GM18873 (cell line): ENCODE measurements around the gene IGDCC3.

ENCODE experiments used
- ATAC-seq: cut with Tn5 transposase; IDR thresholded peaks from one replicate; pipeline ENCODE4 v1.9.1; 2021; ENCODE audit warnings: mild to moderate bottlenecking, moderate library complexity, moderate number of reproducible peaks; ENCODE audit not compliant: unreplicated experiment, low FRiP score

Gene IGDCC3

DNA sequence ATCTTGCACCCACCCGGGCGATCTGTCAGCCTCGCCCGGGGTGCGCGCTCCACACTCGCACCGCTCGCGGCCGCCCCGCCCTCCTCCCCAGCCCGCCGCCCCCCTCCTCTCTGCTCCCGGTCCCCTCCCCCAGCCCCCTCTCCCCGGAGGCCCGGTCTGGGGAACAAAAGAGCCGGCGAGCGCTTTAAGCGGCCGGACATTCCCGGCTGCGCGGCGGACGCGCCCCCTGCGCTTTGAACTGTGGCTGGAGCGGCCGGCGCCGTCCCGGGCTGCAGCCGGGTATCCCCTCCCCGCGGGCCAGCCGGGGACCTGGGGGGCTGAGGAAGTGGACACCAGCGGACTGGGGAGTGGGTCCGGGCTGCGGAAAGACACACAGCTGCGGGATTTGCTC, at the start of gene IGDCC3:
Gene IGDCC3 (minus strand): TSS at position 27 of the 391 bp plus-strand sequence. CDS start 214 bp downstream, outside the sequence.
- ATAC-seq: no peak

DNA sequence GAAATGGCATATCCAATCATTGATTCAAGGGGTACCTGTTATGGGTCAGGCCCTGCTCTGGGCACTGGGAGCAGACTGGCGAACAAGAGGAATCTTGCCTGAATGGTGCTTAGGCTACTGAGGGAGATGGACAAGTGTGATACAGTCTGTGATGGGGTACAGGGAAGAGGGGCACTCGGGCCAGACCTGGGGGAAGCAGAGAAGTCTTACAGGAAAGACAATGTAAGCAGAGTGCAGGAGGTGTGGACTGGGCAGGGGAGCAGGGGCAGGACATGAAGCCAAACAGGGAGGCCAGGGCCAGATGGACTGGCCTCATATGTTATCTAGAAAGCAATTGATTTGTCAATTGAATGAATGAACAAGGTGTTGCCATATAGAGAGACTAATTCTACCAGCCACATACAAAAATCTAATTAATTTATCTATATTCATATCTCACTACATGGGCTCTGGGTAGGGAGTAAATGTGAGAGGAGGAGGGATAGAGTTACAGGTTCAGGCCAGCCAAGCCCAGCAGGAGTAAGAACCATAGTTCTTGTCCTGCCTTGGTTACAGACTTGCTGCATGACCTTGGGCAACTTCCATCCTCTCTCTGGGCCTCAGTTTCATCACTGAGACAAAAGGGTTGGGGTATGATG, 48.5 kb upstream of the IGDCC3 start:
- no peak for ATAC-seq

DNA sequence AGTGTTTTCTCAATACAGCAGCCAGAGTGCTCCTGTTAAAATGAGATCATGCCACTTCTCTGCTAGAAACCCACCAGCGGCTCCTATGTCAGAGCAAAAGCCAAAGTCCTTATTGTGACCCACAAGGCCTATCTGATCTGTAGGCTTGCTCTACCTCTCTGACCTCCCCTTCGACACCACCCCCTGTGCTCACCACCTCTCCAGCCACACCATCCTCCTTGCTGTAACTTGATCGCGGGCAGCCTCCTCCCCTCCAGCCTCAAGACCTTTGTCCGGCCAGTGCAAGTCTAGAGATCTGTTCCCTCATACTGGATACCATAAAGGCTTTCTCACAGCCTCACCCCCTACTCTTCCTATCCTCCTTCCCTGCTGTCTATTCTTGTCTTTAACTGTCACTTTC, 46.9 kb upstream of the IGDCC3 start:
- ATAC-seq: no peak

DNA sequence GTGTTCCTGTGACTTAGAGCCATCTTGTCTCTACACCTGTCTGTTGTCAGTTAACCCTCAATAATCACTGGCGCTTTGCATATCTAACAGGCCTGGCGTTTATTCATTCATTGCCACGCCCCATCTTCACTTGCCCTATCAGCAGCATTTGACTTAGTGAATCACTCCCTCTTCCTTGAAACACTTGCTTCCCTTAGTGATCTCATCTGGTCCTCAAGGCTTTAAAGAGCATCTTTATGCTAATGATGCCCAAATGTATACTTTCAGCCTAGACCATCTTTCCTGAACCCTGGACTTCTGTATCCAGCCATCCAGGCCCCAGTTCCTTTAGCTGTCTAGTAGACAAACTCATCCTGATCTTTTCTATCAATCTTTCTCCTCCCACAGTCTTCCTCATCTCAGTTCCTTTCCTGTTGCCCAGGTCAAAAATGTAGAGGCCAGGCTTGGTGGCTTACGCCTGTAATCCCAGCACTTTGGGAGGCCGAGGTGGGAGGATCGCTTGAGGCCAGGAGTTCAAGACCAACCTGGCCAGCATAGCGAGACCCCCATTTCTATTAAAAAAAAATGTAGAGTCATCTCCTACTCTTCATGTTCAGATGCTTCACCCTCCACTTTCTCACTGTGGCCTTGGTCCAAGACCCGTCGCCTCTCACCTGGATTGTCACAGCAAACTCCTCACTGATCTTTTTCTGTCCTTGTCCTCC, 46.3 kb upstream of the IGDCC3 start:
- no peak for ATAC-seq

DNA sequence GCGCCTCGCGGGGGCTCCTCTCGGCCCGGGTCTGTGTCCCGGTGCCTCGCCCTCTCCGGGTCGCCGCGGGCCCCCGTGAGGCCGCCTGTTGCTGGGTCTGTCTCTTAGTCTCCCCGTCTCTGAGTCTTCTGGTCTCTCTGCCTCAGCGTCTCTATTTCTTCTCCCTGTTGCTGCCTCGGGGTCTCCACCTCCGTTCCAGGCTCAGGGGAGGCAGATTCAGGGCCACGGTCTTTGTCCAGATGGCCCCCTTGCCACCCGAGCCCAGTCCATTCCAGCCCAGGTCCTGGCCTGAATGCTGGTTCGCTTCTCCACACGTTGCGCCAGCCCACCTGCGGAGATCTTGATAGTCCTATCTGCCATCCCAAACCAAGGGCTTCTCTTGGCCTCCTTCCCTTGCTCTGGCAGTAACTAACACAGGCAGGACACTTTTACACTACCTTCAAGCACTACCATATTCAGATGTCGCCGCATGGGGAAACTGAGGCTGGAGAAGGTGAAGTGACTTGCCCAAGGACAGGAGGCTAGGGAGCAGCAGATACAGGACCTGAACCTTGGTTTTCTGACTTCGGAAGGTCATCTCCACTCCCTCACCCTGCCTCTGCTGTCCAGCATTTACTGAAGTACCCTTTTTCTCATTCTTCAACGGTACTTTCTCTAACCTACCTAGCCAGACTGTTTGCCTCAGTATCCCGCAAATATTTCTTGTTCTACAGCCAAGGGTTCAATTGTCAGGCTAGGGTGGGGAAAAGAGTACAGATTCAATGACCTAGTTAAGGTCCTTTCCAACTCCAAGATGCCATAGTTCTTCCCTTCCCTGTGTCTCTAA, 45.6 kb upstream of the IGDCC3 start:
- ATAC-seq: no peak

DNA sequence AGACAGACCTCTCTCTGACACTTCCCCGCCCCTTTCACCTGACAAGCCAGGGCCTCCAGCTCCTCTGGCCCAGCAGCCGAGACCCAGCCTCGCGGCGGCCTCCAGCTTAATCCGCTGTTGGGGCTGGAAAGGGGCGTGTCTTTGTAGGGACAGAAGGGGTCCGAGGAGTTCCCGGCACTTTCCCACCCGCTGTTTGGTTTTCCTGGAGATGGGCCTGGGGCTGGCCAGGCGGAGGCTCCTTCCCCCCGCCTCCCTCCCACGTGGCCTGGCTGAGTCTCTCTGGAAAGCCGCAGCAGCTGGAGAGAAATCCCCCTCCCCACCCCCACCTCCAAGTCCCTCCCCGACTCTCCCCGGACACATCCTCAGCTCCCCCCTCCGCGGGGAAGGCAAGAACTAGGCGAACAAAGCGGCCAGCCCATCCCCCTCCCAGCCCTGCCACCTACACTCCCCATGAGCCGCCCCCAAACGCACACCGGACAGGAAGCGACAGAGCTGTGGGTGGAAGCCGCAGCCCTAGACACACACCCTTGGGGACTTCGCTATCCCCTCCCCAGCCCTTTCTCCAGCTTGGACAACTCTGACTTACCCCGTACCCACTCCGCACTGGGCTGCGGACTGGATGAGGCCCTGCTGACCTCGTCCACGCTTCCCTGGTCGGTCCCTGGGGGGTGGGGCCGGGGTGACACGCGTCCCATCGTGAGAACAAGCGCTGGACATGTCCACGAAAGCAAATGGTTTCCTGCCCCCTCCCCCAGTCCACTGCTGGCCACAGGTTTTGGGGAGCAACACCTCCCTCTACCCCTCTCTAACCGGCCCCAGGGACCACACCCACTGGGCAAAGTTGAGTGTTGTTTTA, 43.8 kb upstream of the IGDCC3 start:
- no peak for ATAC-seq

DNA sequence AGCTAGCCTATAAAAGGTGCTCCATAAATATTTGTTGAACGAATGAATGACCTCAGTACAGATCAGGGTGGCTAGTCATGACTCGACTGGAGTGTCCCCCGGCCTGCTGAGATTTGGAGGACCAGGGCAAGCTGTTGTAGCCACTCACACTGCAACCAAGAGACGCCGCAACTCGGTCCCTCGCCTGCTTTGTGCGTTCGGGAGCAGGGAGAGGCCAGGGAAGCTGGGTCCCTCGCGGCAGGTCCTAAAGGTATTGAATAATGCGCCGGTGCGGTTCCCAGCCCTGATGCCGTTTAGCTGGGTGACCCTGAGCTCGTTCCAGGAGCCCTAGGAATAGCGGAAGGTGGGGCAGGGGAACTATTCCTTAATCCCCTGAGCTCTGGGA, 43.2 kb upstream of the IGDCC3 start:
- ATAC-seq: no peak

DNA sequence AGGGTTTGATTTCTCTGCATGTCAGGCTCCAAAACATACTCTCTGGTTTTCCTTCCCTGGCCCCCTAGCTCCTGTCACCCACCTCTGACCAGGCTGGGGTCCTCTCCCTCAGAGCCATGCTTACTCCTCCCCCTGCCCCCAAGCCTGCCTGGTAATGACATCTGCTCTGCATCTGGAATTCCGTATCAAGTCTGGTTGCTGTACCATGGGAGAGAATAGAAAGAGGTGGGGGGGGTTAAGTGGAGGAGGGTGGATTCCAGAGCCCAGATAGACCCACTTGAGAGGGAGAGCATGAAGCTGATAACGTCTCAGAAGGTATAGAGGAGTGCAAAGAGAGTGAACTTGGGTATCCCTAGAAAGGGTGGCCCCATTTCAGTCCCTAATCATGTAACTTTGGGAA, 40.8 kb upstream of the IGDCC3 start:
- no peak for ATAC-seq

DNA sequence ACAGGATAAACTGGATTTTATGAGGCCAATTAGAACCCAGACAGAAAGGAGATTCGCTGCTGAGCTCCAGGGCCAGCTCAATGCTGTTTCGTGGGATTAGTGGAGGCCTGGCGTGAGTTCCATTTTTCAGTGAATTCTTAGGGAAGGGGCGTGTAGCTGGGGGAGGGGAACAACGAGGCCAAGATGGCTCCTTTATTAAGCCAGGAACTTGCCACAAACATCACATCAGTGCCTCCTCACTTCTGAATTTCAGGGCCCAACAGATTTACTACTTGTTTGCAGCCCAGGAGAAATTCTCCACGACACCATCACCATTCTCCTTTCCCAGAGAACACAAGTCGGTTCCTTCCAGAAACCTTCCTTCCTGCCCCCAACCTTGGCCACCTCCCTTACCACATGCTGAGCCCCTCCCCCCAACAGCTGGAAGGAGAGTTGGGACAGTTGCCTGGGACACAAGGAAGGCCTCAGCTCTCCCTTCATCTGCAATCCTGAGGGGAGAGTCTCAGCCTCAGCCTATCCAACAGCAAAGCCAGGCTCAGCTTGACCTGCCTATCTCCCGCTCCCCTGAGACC, 39.1 kb upstream of the IGDCC3 start:
- no peak for ATAC-seq

DNA sequence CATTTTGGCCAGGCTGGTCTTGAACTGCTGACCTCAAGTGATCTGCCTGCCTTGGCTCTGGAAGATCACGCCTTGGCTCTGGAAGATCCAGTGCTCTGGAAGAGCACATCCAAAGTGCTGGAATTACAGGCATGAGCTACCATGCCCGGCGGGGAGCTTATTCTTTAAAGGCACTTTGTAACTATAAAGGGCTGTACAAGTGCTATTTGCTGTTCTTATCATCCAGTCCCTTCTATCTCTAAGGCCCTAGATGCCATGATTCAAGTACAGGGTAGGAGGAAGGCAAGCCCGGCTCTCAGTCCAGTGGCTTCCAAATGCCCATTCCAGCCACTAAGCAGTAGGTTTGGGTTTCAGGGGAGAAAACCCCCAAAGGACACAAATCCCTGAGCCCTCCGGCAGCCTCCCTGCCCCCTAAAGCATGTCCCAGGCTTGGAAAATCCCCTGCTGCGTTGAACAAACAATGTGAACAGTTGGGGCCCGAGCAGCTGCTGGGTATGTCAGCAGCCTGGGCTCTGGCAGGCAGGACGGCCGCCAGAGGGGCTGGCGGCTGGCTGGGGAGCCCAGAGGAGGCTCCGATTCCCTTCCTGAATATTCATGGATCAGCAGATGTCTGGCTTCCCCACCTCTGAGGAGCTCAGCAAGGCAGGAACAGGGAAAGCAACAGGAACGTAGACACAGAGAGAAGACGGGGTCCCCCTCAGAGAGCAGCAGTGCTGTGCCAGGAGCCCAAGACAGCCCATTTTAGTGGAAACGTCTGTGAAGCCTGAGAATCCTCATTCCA, 37.2 kb upstream of the IGDCC3 start:
- ATAC-seq: no peak

DNA sequence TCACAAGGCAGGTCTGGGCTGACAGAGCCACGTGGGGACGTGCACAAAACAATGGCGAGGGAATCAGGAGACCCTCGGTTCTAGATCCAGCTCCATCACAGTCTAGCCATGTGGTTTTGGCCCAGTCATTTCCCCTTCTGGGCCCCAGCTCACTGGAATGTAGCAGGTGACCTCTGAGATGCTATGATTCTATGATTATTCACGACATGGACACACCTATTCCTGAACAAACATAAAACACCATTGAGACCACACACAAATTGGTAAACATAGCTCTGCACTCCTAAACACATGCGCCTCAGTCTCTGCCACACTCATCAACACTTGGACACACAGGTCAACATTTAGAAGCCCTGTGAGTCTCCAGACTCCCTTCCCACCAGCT, 36.0 kb upstream of the IGDCC3 start:
- ATAC-seq: no peak

DNA sequence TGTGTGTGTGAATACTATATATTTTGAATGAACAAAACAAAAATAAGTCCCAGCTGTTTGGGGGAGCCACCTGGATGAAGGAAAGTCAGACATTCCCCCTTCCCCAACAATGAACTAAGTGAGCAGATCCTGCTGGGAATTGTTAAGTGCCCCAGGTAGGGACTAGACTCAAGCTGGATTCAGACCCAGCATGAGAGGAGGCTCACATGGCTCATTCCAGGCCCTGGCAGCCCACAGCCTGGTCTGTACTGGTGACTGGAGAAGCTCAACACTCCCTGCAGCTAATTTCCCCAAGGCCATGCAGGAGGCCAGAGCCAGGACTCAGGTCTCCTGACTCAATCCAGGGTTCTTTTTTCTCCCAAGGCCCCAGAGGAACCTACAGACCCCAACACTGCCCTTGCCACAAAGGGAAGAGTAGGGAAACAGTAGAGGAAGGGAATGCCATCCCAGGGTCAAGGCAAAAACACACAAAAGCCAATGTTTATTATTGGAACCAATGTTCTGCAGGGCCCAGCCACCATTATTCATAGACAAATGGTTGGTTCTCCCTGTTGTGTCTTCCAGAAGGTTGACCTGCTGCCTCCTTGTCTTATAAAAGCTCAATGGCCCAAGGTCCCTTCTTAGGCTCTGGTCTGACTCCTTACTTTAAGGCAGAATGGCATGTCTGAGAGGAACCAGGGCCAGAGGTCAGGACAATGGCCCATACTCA, 35.4 kb upstream of the IGDCC3 start:
- no peak for ATAC-seq

DNA sequence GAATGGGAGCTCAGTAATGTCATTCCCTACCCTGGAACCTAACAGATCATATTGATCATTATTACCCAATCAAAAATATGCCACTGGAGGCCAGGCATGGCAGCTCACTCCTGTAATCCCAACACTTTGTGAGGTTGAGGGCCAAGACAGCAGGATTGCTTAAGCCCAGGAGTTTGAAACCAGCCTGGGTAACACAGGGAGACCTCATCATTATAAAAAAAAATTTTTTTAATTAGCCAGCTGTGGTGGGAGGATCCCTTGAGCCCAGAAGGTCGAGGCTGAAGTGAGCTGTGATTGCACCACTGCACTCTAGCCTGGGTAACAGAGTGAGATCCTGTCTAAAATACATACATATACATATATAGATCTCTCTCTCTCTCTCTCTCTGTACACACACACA, 34.8 kb upstream of the IGDCC3 start:
- no peak for ATAC-seq

DNA sequence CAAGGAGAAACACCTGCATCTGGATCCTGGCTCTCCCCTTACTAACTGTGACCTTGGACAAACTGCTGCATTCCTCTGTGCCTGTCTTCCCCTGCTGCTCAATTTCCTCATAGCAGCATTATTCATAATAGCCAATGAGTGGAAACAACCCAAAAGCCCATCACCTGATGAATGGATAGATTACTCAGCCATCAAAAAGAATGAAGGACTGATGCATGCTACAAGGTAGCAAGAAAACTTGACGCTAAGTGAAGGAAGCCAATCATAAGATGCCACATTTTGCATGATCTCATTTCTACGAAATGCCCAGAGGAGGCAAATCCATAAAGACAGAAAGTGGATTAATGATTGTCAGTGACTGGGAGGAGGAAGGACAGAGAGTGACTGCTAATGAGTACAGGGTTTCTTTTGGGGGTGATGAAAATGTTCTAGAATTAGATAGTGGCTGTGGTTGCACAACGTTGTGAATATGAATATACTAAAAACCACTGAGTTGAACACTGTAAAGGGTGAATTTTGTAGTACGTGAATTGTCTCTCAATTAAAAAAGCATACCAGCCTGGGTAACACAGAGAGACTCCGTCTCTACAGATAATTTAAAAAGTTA, 33.8 kb upstream of the IGDCC3 start:
- no peak for ATAC-seq

DNA sequence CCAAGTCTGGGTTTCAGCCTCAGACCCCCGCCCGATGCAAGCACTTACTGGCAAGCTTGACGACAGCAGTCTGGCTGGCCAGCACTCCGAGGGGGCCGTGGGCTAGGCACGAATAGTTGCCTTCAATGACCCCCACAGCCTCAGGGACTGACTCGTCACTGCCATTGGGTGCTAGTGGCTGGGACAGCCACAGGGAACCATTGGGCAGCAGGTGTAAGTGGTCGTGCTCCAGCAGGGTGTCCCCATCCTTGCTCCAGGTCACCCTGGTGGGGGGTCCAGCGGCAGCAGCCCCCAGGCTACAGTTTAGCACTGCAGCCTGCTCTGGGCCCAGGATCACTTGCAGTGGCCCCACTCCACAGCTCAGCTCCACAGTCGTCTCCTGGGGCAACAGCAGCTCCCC, 33.2 kb upstream of the IGDCC3 start:
- no peak for ATAC-seq

DNA sequence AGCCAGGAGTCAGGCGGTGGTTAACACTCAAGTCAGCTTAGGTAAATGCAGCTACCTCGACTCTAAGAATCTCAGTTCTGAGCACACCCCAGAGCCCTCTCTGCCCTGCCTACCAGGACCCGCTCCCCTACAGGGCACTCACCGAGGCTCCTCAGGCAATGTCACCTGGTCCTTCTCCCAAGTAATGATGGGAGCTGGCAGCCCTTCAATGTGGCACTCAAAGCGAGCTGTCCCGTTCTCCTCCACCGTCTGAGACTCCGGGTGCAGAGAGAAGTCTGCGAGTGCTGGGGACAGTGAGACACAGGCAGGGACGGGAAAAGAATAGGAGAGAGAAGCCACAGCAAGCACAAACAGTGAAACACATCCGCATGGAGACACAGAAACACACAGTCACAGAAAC, 32.2 kb upstream of the IGDCC3 start:
- ATAC-seq: no peak

DNA sequence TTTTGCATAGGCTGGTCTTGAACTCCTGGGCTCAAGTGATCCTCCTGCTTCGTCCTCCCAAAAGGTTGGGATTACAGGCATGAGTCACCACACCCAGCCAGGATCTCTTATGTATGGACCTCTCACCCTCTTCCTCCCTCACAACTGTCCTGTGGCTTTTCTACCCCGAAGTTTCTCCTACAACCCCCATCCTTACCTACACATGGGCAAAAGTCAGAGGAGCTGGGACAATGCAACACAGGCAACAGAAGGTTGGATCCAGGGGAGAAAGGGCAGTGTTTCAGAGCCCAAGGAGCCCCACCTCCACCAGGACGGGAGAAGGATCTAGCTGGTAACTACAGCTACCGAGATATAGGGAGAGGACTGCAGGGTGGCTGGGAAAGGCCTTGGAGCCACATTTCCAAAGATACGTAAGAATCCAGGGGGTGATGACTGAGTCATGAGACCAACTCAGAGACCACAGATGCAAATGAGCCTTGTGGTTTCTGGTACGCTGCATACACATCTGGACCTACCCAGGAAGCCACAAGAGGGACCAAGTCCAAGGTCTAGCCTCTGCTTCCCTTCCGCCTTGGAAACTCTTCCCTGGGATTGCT, 31.3 kb upstream of the IGDCC3 start:
- no peak for ATAC-seq

DNA sequence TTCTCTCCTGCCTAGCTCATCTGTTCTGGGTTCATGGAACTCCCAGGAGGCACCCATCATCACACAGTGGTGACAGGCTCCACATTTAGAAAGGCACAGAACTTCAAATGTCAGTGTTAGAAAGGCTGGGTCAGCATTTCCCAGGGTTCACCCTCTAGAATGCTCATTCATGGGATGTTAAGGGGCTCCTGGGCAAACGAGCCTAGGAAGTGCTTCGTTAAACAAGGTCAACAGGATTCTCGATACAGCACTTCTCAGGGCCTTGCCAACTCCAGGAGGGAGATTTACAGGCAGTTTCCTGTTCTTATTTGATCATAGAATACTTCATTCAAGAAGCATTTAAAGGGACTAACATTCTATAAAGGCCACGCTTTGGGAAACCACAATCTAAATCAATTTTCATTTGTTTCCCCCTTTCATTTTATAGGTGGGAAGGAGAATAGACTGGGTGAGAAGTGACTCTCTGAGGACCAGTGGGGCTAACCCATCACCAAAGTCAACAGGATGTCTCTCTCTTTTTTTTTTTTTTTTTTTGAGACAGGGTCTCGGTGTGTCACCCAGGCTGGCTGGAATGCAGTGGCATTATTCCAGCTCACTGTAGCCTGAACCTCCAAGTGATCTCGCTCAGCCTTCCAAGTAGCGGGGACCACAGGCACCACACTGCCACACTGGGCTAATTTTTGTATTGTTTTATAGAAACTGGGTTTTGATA, 30.7 kb upstream of the IGDCC3 start:
- ATAC-seq: no peak
